ENCODE results near the gene SEC61A1. TPM values are rescaled to one million over a fixed set of nuclear protein-coding genes. Genes with fewer than 3 reads are reported as not detected.

SEC61A1 gene
- total RNA-seq, 1 experiment from 2014 or later, result 246 TPM

- ATAC-seq (peak; percentile 47), DNase-seq (ENCODE audit: low read depth, low spot score) (no peak)
- intact Hi-C loops (cut with micrococcal nuclease; ENCODE audit: unreplicated experiment) (no loop called here), in situ Hi-C loops (cut with HindIII; ENCODE audit: low pct_unique_long_range_greater_than_20kb, low sequenced_read_pairs) (no loop called here)
- Histone ChIP-seq H3K4me3 (ENCODE audit: low read depth in 2 of 2, low read length in 2 of 2) (no peak overlapping the region), H3K4me1 (ENCODE audit: control insufficient read depth, insufficient read depth, low read length) (no peaks in the 10 kb centered on the region), H3K27ac (ENCODE audit: low read length) (no peak overlapping the region), H3K9me3 (ENCODE audit: control insufficient read depth, insufficient read depth, low read depth, low read length) (no peaks in the 10 kb centered on the region), H3K27me3 (ENCODE audit: control insufficient read depth, insufficient read depth, low read length) (peaks cover 3% of the 10 kb centered on the region; the same call in 1 of the 2 replicates), H3K36me3 (ENCODE audit: control insufficient read depth, insufficient read depth, low read length) (no peaks in the 10 kb centered on the region)
- ChIA-PET POLR2A (no interaction called here), CTCF (no interaction called here)
- no peak for TF ChIP-seq CTCF (IDR thresholded peaks at IDR 0.05)
- no peak for TF ChIP-seq SIN3A (IDR thresholded peaks at IDR 0.05; ENCODE audit: borderline replicate concordance, insufficient read depth, low read depth, low read length)
- TF ChIP-seq POLR2AphosphoS5 (IDR thresholded peaks at IDR 0.05; ENCODE audit: low read depth, low read length), result no peak
- TF ChIP-seq, protein P1, sequence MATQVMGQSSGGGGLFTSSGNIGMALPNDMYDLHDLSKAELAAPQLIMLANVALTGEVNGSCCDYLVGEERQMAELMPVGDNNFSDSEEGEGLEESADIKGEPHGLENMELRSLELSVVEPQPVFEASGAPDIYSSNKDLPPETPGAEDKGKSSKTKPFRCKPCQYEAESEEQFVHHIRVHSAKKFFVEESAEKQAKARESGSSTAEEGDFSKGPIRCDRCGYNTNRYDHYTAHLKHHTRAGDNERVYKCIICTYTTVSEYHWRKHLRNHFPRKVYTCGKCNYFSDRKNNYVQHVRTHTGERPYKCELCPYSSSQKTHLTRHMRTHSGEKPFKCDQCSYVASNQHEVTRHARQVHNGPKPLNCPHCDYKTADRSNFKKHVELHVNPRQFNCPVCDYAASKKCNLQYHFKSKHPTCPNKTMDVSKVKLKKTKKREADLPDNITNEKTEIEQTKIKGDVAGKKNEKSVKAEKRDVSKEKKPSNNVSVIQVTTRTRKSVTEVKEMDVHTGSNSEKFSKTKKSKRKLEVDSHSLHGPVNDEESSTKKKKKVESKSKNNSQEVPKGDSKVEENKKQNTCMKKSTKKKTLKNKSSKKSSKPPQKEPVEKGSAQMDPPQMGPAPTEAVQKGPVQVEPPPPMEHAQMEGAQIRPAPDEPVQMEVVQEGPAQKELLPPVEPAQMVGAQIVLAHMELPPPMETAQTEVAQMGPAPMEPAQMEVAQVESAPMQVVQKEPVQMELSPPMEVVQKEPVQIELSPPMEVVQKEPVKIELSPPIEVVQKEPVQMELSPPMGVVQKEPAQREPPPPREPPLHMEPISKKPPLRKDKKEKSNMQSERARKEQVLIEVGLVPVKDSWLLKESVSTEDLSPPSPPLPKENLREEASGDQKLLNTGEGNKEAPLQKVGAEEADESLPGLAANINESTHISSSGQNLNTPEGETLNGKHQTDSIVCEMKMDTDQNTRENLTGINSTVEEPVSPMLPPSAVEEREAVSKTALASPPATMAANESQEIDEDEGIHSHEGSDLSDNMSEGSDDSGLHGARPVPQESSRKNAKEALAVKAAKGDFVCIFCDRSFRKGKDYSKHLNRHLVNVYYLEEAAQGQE (IDR thresholded peaks at IDR 0.05; ENCODE audit: insufficient read depth in 1 of 2, low read depth in 2 of 2, low read length in 1 of 2), result no peak
- no peak for TF ChIP-seq TCF7L2 (IDR thresholded peaks at IDR 0.05; ENCODE audit: low read depth, low read length)
- no TSS peak for BruUV-seq (replicated peaks)
These were observed 45.9 kb upstream of the SEC61A1 start for GRCh38 chr3:128006061-128007032.

- Histone ChIP-seq H3K27ac (ENCODE audit: low read length) (no peak overlapping the region), H3K9me3 (ENCODE audit: control insufficient read depth, insufficient read depth, low read depth, low read length) (no peaks in the 10 kb centered on the region), H3K36me3 (ENCODE audit: control insufficient read depth, insufficient read depth, low read length) (no peaks in the 10 kb centered on the region), H3K27me3 (ENCODE audit: control insufficient read depth, insufficient read depth, low read length) (0 out of 2 replicates have a peak, but pooled peaks cover 3% of the 10 kb centered on the region), H3K4me3 (ENCODE audit: low read depth in 2 of 2, low read length in 2 of 2) (no peak overlapping the region), H3K4me1 (ENCODE audit: control insufficient read depth, insufficient read depth, low read length) (no peaks in the 10 kb centered on the region)
- in situ Hi-C loops (cut with HindIII; ENCODE audit: low pct_unique_long_range_greater_than_20kb, low sequenced_read_pairs), result no loop called here
- ATAC-seq (no peak), DNase-seq (ENCODE audit: low read depth, low spot score) (no peak)
- BruUV-seq (replicated peaks), result no TSS peak
- CTCF ChIA-PET, result interaction anchor here (0.6 kb wide), 1 partner anchor 58 kb away, joined by 7 read pairs; no protein-coding TSS in a partner anchor
- TF ChIP-seq, protein P1 (IDR thresholded peaks at IDR 0.05; ENCODE audit: insufficient read depth in 1 of 2, low read depth in 2 of 2, low read length in 1 of 2), result no peak
- no peak for TF ChIP-seq CTCF (IDR thresholded peaks at IDR 0.05)
- intact Hi-C loops (cut with micrococcal nuclease; ENCODE audit: unreplicated experiment), result no loop called here
- POLR2A ChIA-PET, result no interaction called here
These were observed 45.2 kb upstream of the SEC61A1 start for GRCh38 chr3:128007033-128007424.
